Vagina (tissue), 2 donors: Measurements from ENCODE around the gene CDON. TPM values are rescaled to one million over a fixed set of nuclear protein-coding genes. Genes with fewer than 3 reads are reported as not detected.

ENCODE experiments used
- DNase-seq, 2 donors: peaks; one replicate each; pipeline ENCODE4 v3.0.0-alpha.2; 2017; ENCODE audit errors: extremely low spot score in 2 of 2
- H3K27ac ChIP-seq: fragments of 200-600 bp; sonication (generic); one replicate; pipeline ENCODE4 v1.5.1; 2019
- H3K27me3 ChIP-seq: fragments of 200-600 bp; sonication (generic); one replicate; pipeline ENCODE4 v1.5.1; 2019
- H3K36me3 ChIP-seq, 2 donors: fragments of 200-600 bp; sonication (generic); one replicate each; pipeline ENCODE4 v1.5.1; 2017 to 2019
- H3K4me1 ChIP-seq: fragments of 200-600 bp; sonication (generic); one replicate; pipeline ENCODE4 v1.5.1; 2019
- H3K4me3 ChIP-seq, 2 donors: fragments of 200-600 bp; sonication (generic); 1 replicate in 1 of 2; 2 replicates in 1 of 2; pipeline ENCODE4 v1.5.1; 2016 to 2019
- H3K9me3 ChIP-seq: fragments of 200-600 bp; sonication (generic); one replicate; pipeline ENCODE4 v1.5.1; 2019
- CTCF ChIP-seq, 3 experiments: fragments of 450-650 bp in 2 of 3; fragments of 200-600 bp in 1 of 3; sonication (generic) in 1 of 3; IDR thresholded peaks; one replicate each; pipeline ENCODE4 v1.5.1; 2017 to 2019; ENCODE audit warnings: antibody characterized with exemption in 3 of 3, mild to moderate bottlenecking in 2 of 3, moderate library complexity in 2 of 3
- POLR2A ChIP-seq, 2 donors: fragments of 450-650 bp; IDR thresholded peaks; one replicate each; pipeline ENCODE4 v1.6.1; 2017; ENCODE audit warnings: antibody characterized with exemption in 2 of 2, mild to moderate bottlenecking in 2 of 2, moderate library complexity in 2 of 2
- POLR2AphosphoS5 ChIP-seq, 2 donors: sonication (generic); formaldehyde crosslinking; IDR thresholded peaks; one replicate each; pipeline ENCODE4 v1.9.0; 2017; ENCODE audit warnings: antibody characterized with exemption in 2 of 2, mild to moderate bottlenecking in 2 of 2, low read depth in 1 of 2; ENCODE audit not compliant: insufficient read depth in 1 of 2
- intact Hi-C: fragments of 100-400 bp; cut with DNase I; formaldehyde crosslinking; loops from one replicate; pipeline ENCODE4 v1.15.1; 2023
- total RNA-seq: library from RNA; depleted of rRNA; stranded (reverse); fragments of >200 nt; gene quantifications from one replicate; pipeline ENCODE4 v1.2.3, GENCODE V29; 2016

Gene CDON
- total RNA-seq, 1 donor from 2014 or later: 9.8 TPM

GRCh38 chr11:126090452-126090851, 27.8 kb upstream of the CDON start:
- no peaks in the 10 kb centered on the region for H3K27me3 ChIP-seq
- no peaks in the 10 kb centered on the region for H3K36me3 ChIP-seq
- intact Hi-C loops: no loop called here
- no peak overlapping the region for H3K4me3 ChIP-seq
- no peaks in the 10 kb centered on the region for H3K9me3 ChIP-seq
- H3K4me1 ChIP-seq: no peaks in the 10 kb centered on the region
- no peak for DNase-seq
- H3K27ac ChIP-seq: no peak overlapping the region
- no peak for TF ChIP-seq CTCF (IDR thresholded peaks at IDR 0.05)
- TF ChIP-seq POLR2A (IDR thresholded peaks at IDR 0.05): no peak
- no peak for TF ChIP-seq POLR2AphosphoS5 (IDR thresholded peaks at IDR 0.05; ENCODE audit: insufficient read depth in 1 of 2, low read depth in 1 of 2)

- Histone ChIP-seq H3K4me1 (no peaks in the 10 kb centered on the region), H3K9me3 (no peaks in the 10 kb centered on the region), H3K36me3 (no peaks in the 10 kb centered on the region), H3K27me3 (no peaks in the 10 kb centered on the region), H3K27ac (no peak overlapping the region), H3K4me3 (no peak overlapping the region)
- TF ChIP-seq POLR2A (IDR thresholded peaks at IDR 0.05): no peak
- TF ChIP-seq CTCF (IDR thresholded peaks at IDR 0.05): no peak
- TF ChIP-seq POLR2AphosphoS5 (IDR thresholded peaks at IDR 0.05; ENCODE audit: insufficient read depth in 1 of 2, low read depth in 1 of 2): no peak
- DNase-seq: no peak
- intact Hi-C loops: no loop called here
Observed at GRCh38 chr11:126088999-126089398, 26.3 kb upstream of the CDON start.

DNA sequence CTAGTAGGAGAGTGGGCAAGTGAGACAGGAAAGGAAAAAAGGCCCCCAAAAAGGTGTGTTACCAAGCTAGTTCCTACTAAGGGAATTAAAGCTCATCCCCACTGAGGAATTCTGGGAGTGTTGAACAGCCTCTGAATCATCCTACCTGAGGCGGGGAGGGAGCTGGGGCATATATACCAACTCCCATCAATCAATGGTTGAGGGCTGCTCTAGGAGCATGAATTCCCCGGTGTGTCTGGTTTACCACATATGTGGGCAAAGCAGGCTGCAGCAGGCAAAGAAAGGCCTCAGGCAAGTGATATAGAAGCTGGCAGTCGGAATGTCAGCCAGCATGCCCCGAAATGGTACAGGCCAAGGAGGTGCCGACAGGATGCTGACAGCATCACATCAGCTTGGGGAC, 23.6 kb upstream of the CDON start:
- no peak overlapping the region for H3K4me3 ChIP-seq
- no peak overlapping the region for H3K27ac ChIP-seq
- intact Hi-C loops: no loop called here
- no peak for DNase-seq
- H3K4me1 ChIP-seq: no peaks in the 10 kb centered on the region
- no peak for TF ChIP-seq POLR2AphosphoS5 (IDR thresholded peaks at IDR 0.05; ENCODE audit: insufficient read depth in 1 of 2, low read depth in 1 of 2)
- TF ChIP-seq POLR2A (IDR thresholded peaks at IDR 0.05): no peak
- H3K9me3 ChIP-seq: no peaks in the 10 kb centered on the region
- H3K36me3 ChIP-seq: no peaks in the 10 kb centered on the region
- H3K27me3 ChIP-seq: no peaks in the 10 kb centered on the region

GRCh38 chr11:126084608-126084912, 21.9 kb upstream of the CDON start:
- DNase-seq: no peak
- intact Hi-C loops: no loop called here

GRCh38 chr11:126083829-126084607, 21.4 kb upstream of the CDON start:
- TF ChIP-seq POLR2AphosphoS5 (IDR thresholded peaks at IDR 0.05; ENCODE audit: insufficient read depth in 1 of 2, low read depth in 1 of 2) (no peak), CTCF (IDR thresholded peaks at IDR 0.05) (no peak), POLR2A (IDR thresholded peaks at IDR 0.05) (no peak)
- Histone ChIP-seq H3K36me3 (no peaks in the 10 kb centered on the region), H3K27ac (no peak overlapping the region), H3K27me3 (no peaks in the 10 kb centered on the region), H3K4me1 (peaks cover 17% of the 10 kb centered on the region), H3K9me3 (no peaks in the 10 kb centered on the region), H3K4me3 (no peak overlapping the region)
- intact Hi-C loops: no loop called here
- DNase-seq: no peak

More at GRCh38 chr11:126084608-126084912, 21.9 kb upstream of the CDON start:
- Histone ChIP-seq H3K27ac (no peak overlapping the region), H3K36me3 (no peaks in the 10 kb centered on the region), H3K4me3 (no peak overlapping the region), H3K27me3 (no peaks in the 10 kb centered on the region), H3K9me3 (no peaks in the 10 kb centered on the region), H3K4me1 (peaks cover 11% of the 10 kb centered on the region)
- TF ChIP-seq POLR2A (IDR thresholded peaks at IDR 0.05) (no peak), CTCF (IDR thresholded peaks at IDR 0.05) (no peak), POLR2AphosphoS5 (IDR thresholded peaks at IDR 0.05; ENCODE audit: insufficient read depth in 1 of 2, low read depth in 1 of 2) (no peak)
